GM23338 (cell line): ENCODE results near the gene ALMS1. TPM values are rescaled to one million over a fixed set of nuclear protein-coding genes. Genes with fewer than 3 reads are reported as not detected.

Experiments
- ATAC-seq: fragments of 200-7000 bp; cut with Tn5 transposase; 3 replicates; pipeline ENCODE4 v1.9.1; 2020
- DNase-seq: peaks from one replicate; pipeline ENCODE4 v3.0.0-alpha.2; 2015; ENCODE audit warnings: low spot score
- H2AFZ ChIP-seq: fragments of 200-600 bp; sonication (generic); 2 replicates; pipeline ENCODE4 v1.8.0; 2016; ENCODE audit warnings: antibody characterized with exemption, mild to moderate bottlenecking, moderate library complexity
- H3F3A ChIP-seq: fragments of 200-600 bp; sonication (generic); replicated peaks from 2 replicates; pipeline ENCODE4 v1.8.0; 2017; ENCODE audit warnings: antibody characterized with exemption, mixed run types, low read depth
- H3K27ac ChIP-seq: fragments of 200-600 bp; sonication (generic); 2 replicates; pipeline ENCODE4 v1.6.1; 2016; ENCODE audit warnings: low read depth
- H3K27me3 ChIP-seq: fragments of 200-600 bp; sonication (generic); 2 replicates; pipeline ENCODE4 v1.8.0; 2016; ENCODE audit warnings: mild to moderate bottlenecking, mixed run types, moderate library complexity; ENCODE audit not compliant: insufficient read depth
- H3K36me3 ChIP-seq: fragments of 200-600 bp; sonication (generic); 2 replicates; pipeline ENCODE4 v1.8.0; 2016; ENCODE audit warnings: mild to moderate bottlenecking; ENCODE audit not compliant: insufficient read depth
- H3K4me1 ChIP-seq: fragments of 200-600 bp; sonication (generic); 2 replicates; pipeline ENCODE4 v1.8.0; 2016; ENCODE audit warnings: mild to moderate bottlenecking, moderate library complexity; ENCODE audit not compliant: insufficient read depth
- H3K4me2 ChIP-seq: fragments of 200-600 bp; sonication (generic); 2 replicates; pipeline ENCODE4 v1.7.1; 2017; ENCODE audit warnings: mixed run types
- H3K4me3 ChIP-seq: fragments of 200-600 bp; sonication (generic); 2 replicates; pipeline ENCODE4 v1.6.1; 2016; ENCODE audit warnings: mixed run types
- H3K79me2 ChIP-seq: fragments of 200-600 bp; sonication (generic); replicated peaks from 2 replicates; pipeline ENCODE4 v1.8.0; 2017; ENCODE audit warnings: mild to moderate bottlenecking; ENCODE audit not compliant: insufficient read depth
- H3K9me2 ChIP-seq: fragments of 200-600 bp; sonication (generic); 2 replicates; pipeline ENCODE4 v1.8.0; 2017; ENCODE audit not compliant: insufficient read depth
- H4K20me1 ChIP-seq: fragments of 200-600 bp; sonication (generic); replicated peaks from 2 replicates; pipeline ENCODE4 v1.8.0; 2017; ENCODE audit warnings: mild to moderate bottlenecking; ENCODE audit not compliant: insufficient read depth
- H3K27ac Mint-ChIP-seq: 2 replicates; pipeline ENCODE4 v1.8.0; 2020; ENCODE audit warnings: inconsistent platforms, mild to moderate bottlenecking, moderate library complexity, mixed read lengths
- H3K27me3 Mint-ChIP-seq: 3 replicates; pipeline ENCODE4 v1.8.0; 2022; ENCODE audit warnings: low read depth, mild to moderate bottlenecking, moderate library complexity, mixed read lengths, inconsistent platforms; ENCODE audit not compliant: insufficient read depth, poor library complexity
- H3K36me3 Mint-ChIP-seq: 3 replicates; pipeline ENCODE4 v1.8.0; 2021; ENCODE audit warnings: low read depth, mild to moderate bottlenecking, inconsistent platforms, moderate library complexity, mixed read lengths
- H3K4me1 Mint-ChIP-seq: 3 replicates; pipeline ENCODE4 v1.8.0; 2020; ENCODE audit warnings: mild to moderate bottlenecking, inconsistent platforms, mixed read lengths
- H3K4me3 Mint-ChIP-seq: 3 replicates; pipeline ENCODE4 v1.8.0; 2021; ENCODE audit warnings: moderate library complexity, mild to moderate bottlenecking, inconsistent platforms, mixed read lengths
- H3K9me3 Mint-ChIP-seq: 3 replicates; pipeline ENCODE4 v1.8.0; 2020; ENCODE audit warnings: moderate library complexity, mild to moderate bottlenecking, inconsistent platforms, mixed read lengths
- CREB1 ChIP-seq: fragments of 250-450 bp; sonication (Bioruptor Pico); IDR thresholded peaks from 2 replicates; pipeline ENCODE4 v1.5.0; 2020; ENCODE audit warnings: low read depth, mild to moderate bottlenecking, moderate library complexity
- CTCF ChIP-seq, 2 experiments: fragments of 200-600 bp in 1 of 2; sonication (generic) in 1 of 2; conservative IDR thresholded peaks; 2 replicates each; pipeline versions ENCODE4 v1.5.1 to v1.6.1; 2016 to 2017; ENCODE audit warnings: antibody characterized with exemption in 2 of 2, low read depth in 2 of 2, mild to moderate bottlenecking in 2 of 2, moderate library complexity in 1 of 2
- EZH2 ChIP-seq: fragments of 200-600 bp; sonication (generic); IDR thresholded peaks from one replicate; pipeline ENCODE4 v1.8.0; 2017; ENCODE audit warnings: antibody characterized with exemption, mild to moderate bottlenecking, low read depth; ENCODE audit not compliant: unreplicated experiment
- EZH2phosphoT487 ChIP-seq: fragments of 200-600 bp; sonication (generic); IDR thresholded peaks from one replicate; pipeline ENCODE4 v1.8.1; 2018; ENCODE audit warnings: antibody characterized with exemption; ENCODE audit not compliant: unreplicated experiment
- JUNB ChIP-seq: IDR thresholded peaks from one replicate; pipeline ENCODE4 v1.6.1; 2016; ENCODE audit warnings: antibody characterized with exemption; ENCODE audit not compliant: unreplicated experiment
- NANOG ChIP-seq: IDR thresholded peaks from 2 replicates; pipeline ENCODE4 v1.6.1; 2016; ENCODE audit warnings: antibody characterized with exemption, borderline replicate concordance
- REST ChIP-seq: IDR thresholded peaks from one replicate; pipeline ENCODE4 v1.6.1; 2018; ENCODE audit warnings: antibody characterized with exemption; ENCODE audit not compliant: unreplicated experiment
- STAT1 ChIP-seq: IDR thresholded peaks from one replicate; pipeline ENCODE4 v1.6.1; 2016; ENCODE audit warnings: antibody characterized with exemption; ENCODE audit not compliant: unreplicated experiment
- ZNF331 ChIP-seq: fragments of 250-450 bp; sonication (Bioruptor Pico); IDR thresholded peaks from 2 replicates; pipeline ENCODE4 v1.5.0; 2020; ENCODE audit warnings: low read depth, mild to moderate bottlenecking, moderate library complexity
- polyA plus RNA-seq: library from polyadenylated mRNA; unstranded; fragments of >200 nt; fragmentation: Nextera tagmentation; extraction: Ambion mirVana; gene quantifications from 2 replicates; pipeline ENCODE4 v1.2.1, GENCODE V29; 2016
- total RNA-seq: library from RNA; depleted of rRNA; stranded (reverse); fragments of >200 nt; shearing (Covaris generic); gene quantifications from 2 replicates; pipeline ENCODE4 v1.2.3, GENCODE V29; 2014
- TF ChIP-seq, protein P1 (sequence below): IDR thresholded peaks from 2 replicates; pipeline ENCODE4 v1.6.1; 2016; ENCODE audit warnings: antibody characterized with exemption

Gene ALMS1
- total and polyA plus RNA-seq, 2 experiments from 2014 or later, result 38.8 to 65.7 TPM

DNA sequence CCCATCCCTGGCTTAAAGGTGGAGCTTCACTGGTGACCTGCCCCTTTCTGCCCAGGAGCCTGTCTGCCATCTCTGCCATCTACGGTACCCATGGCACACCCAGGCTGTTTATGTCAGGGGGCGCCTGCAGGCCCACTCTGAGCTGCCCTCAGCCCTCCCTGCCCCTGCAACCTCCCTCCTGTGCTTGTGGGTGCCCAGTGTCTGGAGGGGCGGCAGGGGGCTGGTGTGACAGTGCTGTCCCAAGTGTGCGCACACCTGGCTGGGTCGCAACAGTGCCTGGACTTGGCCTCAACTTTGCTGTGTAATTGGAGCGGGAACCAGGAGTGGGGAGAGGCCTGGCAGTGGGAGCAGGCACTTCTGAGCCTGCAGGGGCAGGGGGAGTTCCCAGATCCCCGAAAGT, 102.4 kb downstream of the ALMS1 start (continued):
- TF ChIP-seq REST (no peak), NANOG (no peak)

- Mint-ChIP-seq H3K4me3 (no peak overlapping the region), H3K27ac (no peak overlapping the region), H3K4me1 (peaks cover 12% of the 10 kb centered on the region), H3K27me3 (peaks cover 4% of the 10 kb centered on the region), H3K9me3 (peaks cover 22% of the 10 kb centered on the region), H3K36me3 (peaks cover 49% of the 10 kb centered on the region)
- Histone ChIP-seq H3K36me3 (peaks cover 16% of the 10 kb centered on the region), H3F3A (no peaks in the 10 kb centered on the region), H3K4me1 (peaks cover 3% of the 10 kb centered on the region; the same call in 1 of the 2 replicates), H3K4me2 (no peak overlapping the region), H3K27me3 (no peaks in the 10 kb centered on the region), H3K9me2 (no peaks in the 10 kb centered on the region), H4K20me1 (peaks cover 2% of the 10 kb centered on the region; the same call in 1 of the 2 replicates), H3K79me2 (peaks cover 5% of the 10 kb centered on the region; the same call in 1 of the 2 replicates), H3K27ac (no peak overlapping the region), H2AFZ (no peak overlapping the region), H3K4me3 (no peak overlapping the region)
- TF ChIP-seq JUNB (no peak), ZNF331 (no peak), CTCF (conservative IDR thresholded peaks at IDR 0.05; ENCODE audit: low read depth in 2 of 2) (no peak), STAT1 (no peak), EZH2phosphoT487 (no peak), NANOG (no peak), CREB1 (CRISPR knock-in tag) (no peak), EZH2 (no peak)
- TF ChIP-seq, protein P1, sequence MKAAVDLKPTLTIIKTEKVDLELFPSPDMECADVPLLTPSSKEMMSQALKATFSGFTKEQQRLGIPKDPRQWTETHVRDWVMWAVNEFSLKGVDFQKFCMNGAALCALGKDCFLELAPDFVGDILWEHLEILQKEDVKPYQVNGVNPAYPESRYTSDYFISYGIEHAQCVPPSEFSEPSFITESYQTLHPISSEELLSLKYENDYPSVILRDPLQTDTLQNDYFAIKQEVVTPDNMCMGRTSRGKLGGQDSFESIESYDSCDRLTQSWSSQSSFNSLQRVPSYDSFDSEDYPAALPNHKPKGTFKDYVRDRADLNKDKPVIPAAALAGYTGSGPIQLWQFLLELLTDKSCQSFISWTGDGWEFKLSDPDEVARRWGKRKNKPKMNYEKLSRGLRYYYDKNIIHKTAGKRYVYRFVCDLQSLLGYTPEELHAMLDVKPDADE, result no peak
- DNase-seq (no peak), ATAC-seq (no peak)
Observed at GRCh38 chr2:73489053-73489452, 103.4 kb downstream of the ALMS1 start.
